Right atrium auricular region (tissue), 2 donors: ENCODE data around the gene CCDC89. TPM values are rescaled to one million over a fixed set of nuclear protein-coding genes. Genes with fewer than 3 reads are reported as not detected.
"Not testable (repeated sequence)": the region's sequence is repeated elsewhere in the genome, so short reads cannot be mapped to it uniquely, and the experiment has no call there.

Experiments
- DNase-seq: peaks from one replicate; pipeline ENCODE4 v3.0.0-alpha.2; 2019; ENCODE audit warnings: low spot score
- H3K27ac ChIP-seq, 2 donors: fragments of 200-600 bp; sonication (generic); 1 replicate in 1 of 2; 2 replicates in 1 of 2; pipeline ENCODE4 v1.5.1; 2016 to 2019
- H3K27me3 ChIP-seq, 2 donors: fragments of 200-600 bp; sonication (generic); one replicate each; pipeline versions ENCODE4 v1.5.1 to v1.6.0; 2017 to 2019
- H3K36me3 ChIP-seq: fragments of 200-600 bp; sonication (generic); one replicate; pipeline ENCODE4 v1.5.1; 2016
- H3K4me1 ChIP-seq, 2 donors: fragments of 200-600 bp; sonication (generic); one replicate each; pipeline versions ENCODE4 v1.5.1 to v1.6.0; 2017 to 2019
- H3K4me3 ChIP-seq, 2 donors: fragments of 200-600 bp; sonication (generic); 1 replicate in 1 of 2; 2 replicates in 1 of 2; pipeline ENCODE4 v1.5.1; 2017 to 2019; ENCODE audit warnings: mild to moderate bottlenecking in 1 of 2, moderate library complexity in 1 of 2
- H3K9me3 ChIP-seq, 2 donors: fragments of 200-600 bp; sonication (generic); one replicate each; pipeline ENCODE4 v1.5.1; 2019
- CTCF ChIP-seq, 2 donors: fragments of 200-600 bp; sonication (generic); IDR thresholded peaks; one replicate each; pipeline ENCODE4 v1.5.1; 2019; ENCODE audit warnings: antibody characterized with exemption in 2 of 2
- total RNA-seq, 2 donors: library from RNA; depleted of rRNA; stranded (reverse); fragments of >200 nt; gene quantifications; one replicate each; pipeline ENCODE4 v1.1.0, GENCODE V29; 2016

The CCDC89 gene
- total RNA-seq, 2 donors from 2014 or later: 0.24 to 1.1 TPM

- Histone ChIP-seq H3K4me1 (no peaks in the 10 kb centered on the region), H3K27ac (no peak overlapping the region), H3K27me3 (no peaks in the 10 kb centered on the region), H3K36me3 (no peaks in the 10 kb centered on the region), H3K4me3 (no peak overlapping the region), H3K9me3 (no peaks in the 10 kb centered on the region)
- TF ChIP-seq CTCF (IDR thresholded peaks at IDR 0.05): no peak
- no peak for DNase-seq
Observed at GRCh38 chr11:85672105-85672902, 13.7 kb downstream of the CCDC89 start.

- H3K4me1 ChIP-seq, H3K27me3 ChIP-seq, H3K27ac ChIP-seq, H3K9me3 ChIP-seq, H3K36me3 ChIP-seq, H3K4me3 ChIP-seq, DNase-seq: not testable (repeated sequence)
Observed at GRCh38 chr11:85670949-85671663, 14.9 kb downstream of the CCDC89 start.

DNA sequence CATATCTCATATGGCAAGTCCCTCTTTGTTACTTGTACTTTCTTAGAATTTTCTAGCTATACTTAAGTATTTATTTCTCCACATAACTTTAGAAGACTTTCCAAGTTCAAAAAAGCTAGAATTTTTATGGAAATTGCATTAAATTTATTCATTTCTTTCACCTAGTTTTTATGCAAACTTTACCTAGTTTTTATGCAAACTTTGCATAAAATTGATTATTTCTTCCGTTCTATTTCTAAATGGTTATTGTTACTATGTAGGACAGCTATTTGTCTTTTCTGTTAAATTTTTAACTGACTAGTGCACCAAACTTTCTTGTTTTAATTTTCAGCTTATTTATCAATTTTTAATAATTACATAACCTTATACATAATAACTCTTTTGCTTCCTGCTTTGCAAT lies 17.8 kb downstream of the CCDC89 start:
- H3K27ac ChIP-seq: no peak overlapping the region
- peaks cover 0 to 10% of the 10 kb centered on the region in 2 donors for H3K4me1 ChIP-seq
- no peaks in the 10 kb centered on the region for H3K27me3 ChIP-seq
- TF ChIP-seq CTCF (IDR thresholded peaks at IDR 0.05): no peak
- DNase-seq: no peak
- H3K9me3 ChIP-seq: no peaks in the 10 kb centered on the region
- H3K4me3 ChIP-seq: no peak overlapping the region
- H3K36me3 ChIP-seq: no peaks in the 10 kb centered on the region

DNA sequence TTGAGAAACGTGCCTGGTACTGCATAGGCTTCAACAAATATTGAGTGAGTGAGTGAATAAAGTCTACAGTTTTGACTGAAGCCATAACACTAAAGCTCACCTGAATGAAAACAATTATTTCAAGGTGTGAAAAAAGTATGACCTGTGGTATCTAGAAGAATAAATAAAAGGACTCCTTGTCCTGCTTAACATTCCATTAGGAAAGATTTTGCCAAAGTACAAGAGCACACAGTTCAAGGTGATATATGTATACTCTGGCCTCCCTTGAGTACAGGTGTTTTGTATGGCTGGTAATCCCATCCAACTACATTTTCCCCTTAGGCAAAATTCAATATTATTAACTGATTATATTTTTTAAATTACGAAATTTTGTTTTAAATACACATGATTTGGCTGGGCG lies 19.3 kb downstream of the CCDC89 start:
- H3K9me3 ChIP-seq: no peaks in the 10 kb centered on the region
- TF ChIP-seq CTCF (IDR thresholded peaks at IDR 0.05): no peak

DNA sequence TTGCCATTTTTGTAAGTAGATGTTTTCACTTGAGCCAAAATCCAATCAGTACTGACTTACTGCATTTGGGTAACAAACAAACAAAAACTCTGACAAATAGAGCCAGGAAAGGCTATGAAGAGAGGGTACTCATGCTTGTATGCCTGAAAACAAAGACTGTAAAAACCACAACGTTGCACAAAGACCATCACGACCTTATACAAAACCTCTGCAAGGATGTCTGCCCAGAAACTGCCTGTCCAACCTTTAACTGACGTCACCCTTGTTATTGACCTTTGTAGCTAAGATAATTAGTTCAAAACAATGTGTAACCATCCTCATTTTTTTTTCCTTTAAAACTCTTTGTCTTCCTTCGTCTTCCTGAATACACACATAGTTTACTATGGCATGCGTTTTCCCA lies 20.3 kb downstream of the CCDC89 start:
- no peak for TF ChIP-seq CTCF (IDR thresholded peaks at IDR 0.05)
- Histone ChIP-seq H3K4me3 (no peak overlapping the region), H3K36me3 (no peaks in the 10 kb centered on the region), H3K27ac (peak overlapping the region; percentile 97 to 98), H3K27me3 (no peaks in the 10 kb centered on the region), H3K4me1 (peaks cover 0 to 35% of the 10 kb centered on the region in 2 donors), H3K9me3 (no peaks in the 10 kb centered on the region)
- DNase-seq: no peak

More for the DNA sequence above, 19.3 kb downstream of the CCDC89 start:
- Histone ChIP-seq H3K27ac (no peak overlapping the region), H3K4me3 (no peak overlapping the region), H3K36me3 (no peaks in the 10 kb centered on the region), H3K4me1 (peaks cover 0 to 25% of the 10 kb centered on the region in 2 donors), H3K27me3 (no peaks in the 10 kb centered on the region)
- no peak for DNase-seq
